AG09309 (cell line): Measurements from ENCODE around the gene DPF1.

Source experiments
- DNase-seq: peaks from one replicate; pipeline ENCODE4 v3.0.0-alpha.2; 2010; ENCODE audit warnings: low read depth
- H3K4me3 ChIP-seq: 2 replicates; pipeline ENCODE4 v1.5.1; 2011; ENCODE audit warnings: mild to moderate bottlenecking, low read depth, low read length, moderate library complexity; ENCODE audit not compliant: control insufficient read depth
- TF ChIP-seq, protein P1 (sequence below): IDR thresholded peaks from 2 replicates; pipeline ENCODE4 v1.5.1; 2011; ENCODE audit warnings: mild to moderate bottlenecking, low read depth, low read length, inconsistent platforms; ENCODE audit not compliant: insufficient read depth, control insufficient read depth; ENCODE audit errors: missing control alignments

Gene DPF1

DNA sequence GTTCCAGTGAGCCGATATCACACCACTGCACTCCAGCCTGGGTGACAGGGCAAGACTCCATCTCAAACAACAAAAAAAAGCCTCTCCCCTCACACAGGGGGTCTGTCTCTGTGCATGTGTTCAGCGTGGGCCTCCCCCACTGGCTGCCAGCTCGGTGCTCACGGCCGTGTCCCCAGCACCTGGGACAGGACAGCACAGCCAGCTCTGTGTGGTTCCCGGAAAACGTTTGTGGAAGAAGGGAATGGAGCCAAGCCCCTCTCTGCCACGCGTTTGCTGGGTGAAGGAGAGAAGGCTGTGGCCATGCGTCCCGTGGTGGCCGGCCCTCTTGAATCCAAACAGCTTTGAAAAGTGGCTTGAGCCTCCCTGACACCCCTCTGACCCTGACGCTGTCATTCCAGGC is 32.3 kb downstream of the DPF1 start:
- no peak for DNase-seq
- no peak overlapping the region for H3K4me3 ChIP-seq
- TF ChIP-seq, protein P1, sequence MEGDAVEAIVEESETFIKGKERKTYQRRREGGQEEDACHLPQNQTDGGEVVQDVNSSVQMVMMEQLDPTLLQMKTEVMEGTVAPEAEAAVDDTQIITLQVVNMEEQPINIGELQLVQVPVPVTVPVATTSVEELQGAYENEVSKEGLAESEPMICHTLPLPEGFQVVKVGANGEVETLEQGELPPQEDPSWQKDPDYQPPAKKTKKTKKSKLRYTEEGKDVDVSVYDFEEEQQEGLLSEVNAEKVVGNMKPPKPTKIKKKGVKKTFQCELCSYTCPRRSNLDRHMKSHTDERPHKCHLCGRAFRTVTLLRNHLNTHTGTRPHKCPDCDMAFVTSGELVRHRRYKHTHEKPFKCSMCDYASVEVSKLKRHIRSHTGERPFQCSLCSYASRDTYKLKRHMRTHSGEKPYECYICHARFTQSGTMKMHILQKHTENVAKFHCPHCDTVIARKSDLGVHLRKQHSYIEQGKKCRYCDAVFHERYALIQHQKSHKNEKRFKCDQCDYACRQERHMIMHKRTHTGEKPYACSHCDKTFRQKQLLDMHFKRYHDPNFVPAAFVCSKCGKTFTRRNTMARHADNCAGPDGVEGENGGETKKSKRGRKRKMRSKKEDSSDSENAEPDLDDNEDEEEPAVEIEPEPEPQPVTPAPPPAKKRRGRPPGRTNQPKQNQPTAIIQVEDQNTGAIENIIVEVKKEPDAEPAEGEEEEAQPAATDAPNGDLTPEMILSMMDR = no peak

DNA sequence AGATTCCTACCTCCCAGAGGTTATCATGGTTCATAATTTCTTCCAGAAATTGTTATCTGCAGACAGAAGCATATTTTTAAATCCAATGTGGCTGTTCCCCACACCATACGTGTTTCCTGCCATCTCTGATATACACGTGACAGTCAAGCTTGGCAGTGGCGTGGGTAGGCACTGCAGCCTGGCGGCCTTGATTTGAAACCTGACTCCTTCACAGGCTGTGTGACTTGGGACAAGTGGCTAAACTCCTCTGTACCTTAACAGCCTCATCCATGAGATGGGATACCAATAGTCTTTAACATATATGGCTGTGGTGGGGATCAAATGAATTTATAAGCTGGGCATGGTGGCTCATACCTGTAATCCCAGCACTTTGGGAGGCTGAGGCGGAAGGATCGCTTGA is 33.2 kb downstream of the DPF1 start:
- no peak overlapping the region for H3K4me3 ChIP-seq
- no peak for DNase-seq
- TF ChIP-seq, protein P1 = no peak

DNA sequence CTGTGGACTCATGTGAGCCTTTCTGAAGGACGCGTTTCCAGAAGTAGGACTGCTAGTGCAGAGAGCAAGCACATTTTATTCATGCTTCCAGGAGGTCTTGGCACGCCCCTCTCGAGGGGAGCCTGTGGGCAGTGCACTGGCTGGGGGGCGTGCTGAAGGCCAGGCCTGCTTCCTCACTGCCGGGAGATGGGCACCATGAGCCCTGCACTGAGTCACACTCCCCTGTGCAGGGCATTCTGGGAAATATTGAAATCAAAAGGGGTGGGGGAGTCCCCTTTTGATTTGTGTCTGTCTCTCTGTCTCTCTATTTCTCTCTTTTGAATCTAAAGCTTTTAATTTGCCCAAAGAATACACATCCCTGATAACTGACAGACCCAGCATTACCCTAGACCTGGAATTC is 34.0 kb downstream of the DPF1 start:
- no peak overlapping the region for H3K4me3 ChIP-seq
- DNase-seq = no peak
- TF ChIP-seq, protein P1 = no peak

DNA sequence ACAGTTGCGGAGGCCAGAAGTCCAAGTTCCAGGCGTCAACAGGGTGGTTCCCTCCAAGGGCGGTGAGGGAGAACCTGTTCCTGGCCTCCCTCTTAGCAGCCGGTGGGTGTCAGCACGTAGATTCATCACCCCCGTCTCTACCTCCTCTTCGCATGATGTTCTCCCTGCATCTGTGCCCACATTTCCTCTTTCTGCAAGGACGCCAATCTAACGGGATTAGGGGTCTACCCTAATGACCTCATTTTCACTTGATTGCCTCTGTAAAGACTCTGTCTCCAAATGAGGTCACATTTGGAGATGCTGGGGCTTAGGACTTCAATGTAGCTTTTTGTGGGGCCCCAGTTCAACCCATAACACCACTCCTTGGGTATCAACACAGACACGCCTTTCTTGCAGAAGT is 38.5 kb downstream of the DPF1 start:
- DNase-seq = no peak
- no peak overlapping the region for H3K4me3 ChIP-seq
- TF ChIP-seq, protein P1 = no peak

DNA sequence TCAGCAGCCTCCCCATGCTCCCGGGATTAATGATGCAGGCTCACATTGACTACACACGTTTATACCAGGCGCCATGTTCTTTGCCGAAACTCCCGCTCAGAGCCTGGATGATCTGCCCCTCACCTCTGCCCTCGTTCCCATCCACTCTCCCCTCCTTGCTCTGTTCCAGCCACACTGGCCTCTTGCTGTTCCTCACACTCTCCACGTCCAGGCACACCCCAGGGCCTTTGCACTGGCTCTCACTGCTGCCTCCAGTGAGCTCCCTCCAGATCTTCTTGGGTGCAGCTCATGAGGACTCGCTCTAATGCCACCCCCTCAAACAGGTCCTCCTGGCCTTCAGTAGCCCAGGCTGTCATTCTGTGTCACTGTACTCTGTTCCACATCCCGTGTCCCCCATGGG is 39.2 kb downstream of the DPF1 start:
- H3K4me3 ChIP-seq = no peak overlapping the region
- TF ChIP-seq, protein P1 = no peak

DNA sequence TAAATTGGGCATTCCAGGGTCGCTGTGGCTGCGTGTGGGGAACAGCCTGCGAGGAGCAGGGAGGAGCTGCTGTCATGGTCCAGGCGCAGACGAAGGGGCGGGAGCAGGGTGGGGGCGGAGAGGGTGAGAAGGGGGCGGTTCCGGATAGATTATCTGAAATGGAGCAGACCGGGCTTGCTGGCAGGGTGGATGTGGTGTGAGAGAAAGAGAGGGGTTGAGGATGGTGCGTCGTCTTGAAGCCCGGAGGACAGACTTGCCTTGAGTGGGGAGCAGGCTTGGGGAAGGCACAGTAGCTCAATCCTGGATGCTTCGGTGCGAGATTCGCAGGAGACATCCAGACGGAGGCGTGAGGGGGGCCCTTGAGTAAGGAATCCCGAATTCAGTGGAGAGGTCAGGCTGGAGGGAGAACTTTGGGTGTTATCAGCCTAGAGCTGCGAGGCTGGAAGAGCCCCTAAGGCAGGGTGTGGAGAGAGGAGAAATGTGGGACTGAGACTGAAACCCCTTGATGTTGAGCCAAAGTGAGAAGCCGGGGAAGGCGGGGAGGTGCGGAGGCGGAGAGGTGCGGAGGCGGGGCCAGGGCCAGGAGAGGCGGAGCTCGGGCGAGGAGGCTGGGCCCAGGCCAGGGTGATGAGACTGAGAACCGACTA is 40.6 kb downstream of the DPF1 start:
- TF ChIP-seq, protein P1 = no peak
- H3K4me3 ChIP-seq = no peak overlapping the region
- DNase-seq = no peak

More for the DNA sequence above, 39.2 kb downstream of the DPF1 start:
- DNase-seq = no peak
